ENCODE results near the gene COL9A1. TPM values are rescaled to one million over a fixed set of nuclear protein-coding genes. Genes with fewer than 3 reads are reported as not detected.

The COL9A1 gene
- total RNA-seq, 1 experiment from 2014 or later: 7.8 TPM

DNA sequence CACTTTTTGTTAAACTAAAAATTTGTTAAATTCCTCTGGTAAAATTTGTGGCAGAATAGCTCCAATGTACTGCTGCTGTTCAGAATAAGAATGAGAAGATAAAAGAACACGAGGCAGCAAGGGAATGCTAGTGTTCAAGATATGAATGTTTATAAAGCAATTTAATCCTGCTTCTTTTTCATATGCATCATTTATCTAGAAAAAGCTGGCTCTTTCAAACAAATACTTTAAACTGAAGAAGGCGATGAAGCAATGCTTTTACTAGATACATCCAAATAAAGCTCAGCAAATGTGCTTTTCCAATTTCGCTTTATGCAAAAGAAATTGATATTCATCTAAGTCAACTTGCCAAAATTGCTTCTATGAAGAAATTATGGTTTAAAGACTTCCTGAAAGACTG lies 66.5 kb downstream of the COL9A1 start:
- H4K20me1 ChIP-seq (ENCODE audit: control insufficient read depth, insufficient read depth, insufficient read length): no peaks in the 10 kb centered on the region
- no peak overlapping the region for H3K9ac ChIP-seq (ENCODE audit: extremely low read depth, insufficient read length, low read length)
- H2AFZ ChIP-seq (ENCODE audit: low read length): no peak overlapping the region
- TF ChIP-seq CTCF (conservative IDR thresholded peaks at IDR 0.05): no peak
- no peak overlapping the region for H2BK12ac ChIP-seq (ENCODE audit: insufficient read length, low read depth, low read length)
- no peak overlapping the region for H2BK20ac ChIP-seq (ENCODE audit: low read depth, low read length, poor library complexity, severe bottlenecking)
- no peak overlapping the region for H2AK5ac ChIP-seq (ENCODE audit: insufficient read length, low read length)
- H4K8ac ChIP-seq (replicated peaks; ENCODE audit: insufficient read length, low read depth, low read length): no peak overlapping the region
- no CpG with 5 or more reads among the region's 3 CpGs for WGBS (ENCODE audit: extremely low coverage, insufficient read length, low lambda C conversion rate)
- H4K5ac ChIP-seq (ENCODE audit: insufficient read length, low read depth, low read length): no peak overlapping the region
- H3K9me3 ChIP-seq (ENCODE audit: control insufficient read depth, low read depth, low read length): no peaks in the 10 kb centered on the region
- H3K56ac ChIP-seq (ENCODE audit: insufficient read length, low read depth, low read length): no peak overlapping the region
- no peak overlapping the region for H4K91ac ChIP-seq (ENCODE audit: insufficient read length, low read depth, low read length)
- Mint-ChIP-seq H3K27me3 (ENCODE audit: low read depth) (no peaks in the 10 kb centered on the region), H3K4me3 (no peak overlapping the region), H3K4me1 (no peaks in the 10 kb centered on the region), H3K36me3 (ENCODE audit: insufficient read depth in 1 of 3, low read depth in 3 of 3) (peaks cover 0 to 9% (median 0%) of the 10 kb centered on the region in 3 experiments; a peak in 3 of 7 replicates), H3K9me3 (no peaks in the 10 kb centered on the region), H3K27ac (no peak overlapping the region)
- DNase-seq: no peak
- H3K23ac ChIP-seq (ENCODE audit: insufficient read length, low read depth, low read length): no peak overlapping the region
- no peak overlapping the region for H3K4me2 ChIP-seq (ENCODE audit: insufficient read depth, insufficient read length, low read length)
- no peak overlapping the region for H3T11ph ChIP-seq (ENCODE audit: low read length)
- H3K79me1 ChIP-seq (ENCODE audit: insufficient read depth, low read depth, low read length, poor library complexity, severe bottlenecking): no peaks in the 10 kb centered on the region
- H2BK120ac ChIP-seq (ENCODE audit: low read depth, low read length, poor library complexity, severe bottlenecking): no peak overlapping the region
- no peak overlapping the region for H3K14ac ChIP-seq (ENCODE audit: insufficient read depth, low read length)
- no peak overlapping the region for H3K18ac ChIP-seq (ENCODE audit: insufficient read length, low read depth, low read length)
- H3K27ac ChIP-seq (ENCODE audit: insufficient read length, low read depth, low read length): no peak overlapping the region
- H3K27me3 ChIP-seq (ENCODE audit: insufficient read depth, low read length): no peaks in the 10 kb centered on the region
- no peak overlapping the region for H3K4ac ChIP-seq (ENCODE audit: low read depth, low read length)
- H2BK5ac ChIP-seq (ENCODE audit: insufficient read length, low read length): no peak overlapping the region
- no peaks in the 10 kb centered on the region for H3K79me2 ChIP-seq (ENCODE audit: insufficient read depth, low read length)
- H3K23me2 ChIP-seq (ENCODE audit: insufficient read length, low read depth, low read length, poor library complexity, severe bottlenecking): no peaks in the 10 kb centered on the region
- H2BK15ac ChIP-seq (ENCODE audit: low read depth, low read length): no peak overlapping the region
- no peaks in the 10 kb centered on the region for H3K4me1 ChIP-seq (ENCODE audit: insufficient read depth, low read length)

All from H9 (cell line).